ENCODE data around the gene CEP72. TPM values are rescaled to one million over a fixed set of nuclear protein-coding genes. Genes with fewer than 3 reads are reported as not detected.

Gene CEP72
- total RNA-seq, 1 donor from 2014 or later: 4.8 TPM

GRCh38 chr5:659496-660263, 47.5 kb downstream of the CEP72 start:
- no peak for DNase-seq (ENCODE audit: low read depth)
- Histone ChIP-seq H3K27me3 (ENCODE audit: control insufficient read depth, insufficient read depth, low read length) (no peaks in the 10 kb centered on the region), H3K36me3 (ENCODE audit: control insufficient read depth, insufficient read depth, low read length) (peaks cover 2% of the 10 kb centered on the region), H3K4me3 (ENCODE audit: low read depth, low read length) (no peak overlapping the region)
- TF ChIP-seq CTCF (IDR thresholded peaks at IDR 0.05; ENCODE audit: insufficient read depth, low read length, poor library complexity, severe bottlenecking): no peak

DNA sequence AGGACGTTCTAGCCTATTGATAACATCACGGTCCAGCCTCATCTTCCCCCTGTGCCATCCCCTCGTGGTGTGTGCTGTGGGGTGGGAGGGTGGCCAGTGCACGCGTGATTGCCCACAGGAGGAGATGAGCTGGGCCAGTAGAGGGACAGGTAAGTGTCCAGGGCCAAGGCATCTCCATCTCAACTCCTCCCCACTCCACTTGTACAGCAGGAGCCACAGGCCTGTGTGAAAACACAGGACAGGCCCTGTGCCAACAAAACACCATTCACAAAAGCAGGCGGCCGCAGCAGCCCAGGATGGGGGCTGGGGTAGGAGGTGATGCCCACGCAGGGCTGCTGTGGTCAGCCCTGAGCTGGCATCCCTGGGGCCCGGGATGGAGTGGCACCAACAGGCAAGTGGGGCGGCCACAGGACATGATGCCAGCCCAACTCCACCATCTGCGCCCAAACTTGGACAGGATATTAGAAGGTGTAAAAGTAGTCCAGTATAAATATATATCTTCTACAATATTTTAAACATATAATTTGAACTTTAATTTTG, 48.4 kb downstream of the CEP72 start:
- no peak for DNase-seq (ENCODE audit: low read depth)
- Histone ChIP-seq H3K27me3 (ENCODE audit: control insufficient read depth, insufficient read depth, low read length) (no peaks in the 10 kb centered on the region), H3K36me3 (ENCODE audit: control insufficient read depth, insufficient read depth, low read length) (peaks cover 2% of the 10 kb centered on the region), H3K4me3 (ENCODE audit: low read depth, low read length) (no peak overlapping the region)
- no peak for TF ChIP-seq CTCF (IDR thresholded peaks at IDR 0.05; ENCODE audit: insufficient read depth, low read length, poor library complexity, severe bottlenecking)

DNA sequence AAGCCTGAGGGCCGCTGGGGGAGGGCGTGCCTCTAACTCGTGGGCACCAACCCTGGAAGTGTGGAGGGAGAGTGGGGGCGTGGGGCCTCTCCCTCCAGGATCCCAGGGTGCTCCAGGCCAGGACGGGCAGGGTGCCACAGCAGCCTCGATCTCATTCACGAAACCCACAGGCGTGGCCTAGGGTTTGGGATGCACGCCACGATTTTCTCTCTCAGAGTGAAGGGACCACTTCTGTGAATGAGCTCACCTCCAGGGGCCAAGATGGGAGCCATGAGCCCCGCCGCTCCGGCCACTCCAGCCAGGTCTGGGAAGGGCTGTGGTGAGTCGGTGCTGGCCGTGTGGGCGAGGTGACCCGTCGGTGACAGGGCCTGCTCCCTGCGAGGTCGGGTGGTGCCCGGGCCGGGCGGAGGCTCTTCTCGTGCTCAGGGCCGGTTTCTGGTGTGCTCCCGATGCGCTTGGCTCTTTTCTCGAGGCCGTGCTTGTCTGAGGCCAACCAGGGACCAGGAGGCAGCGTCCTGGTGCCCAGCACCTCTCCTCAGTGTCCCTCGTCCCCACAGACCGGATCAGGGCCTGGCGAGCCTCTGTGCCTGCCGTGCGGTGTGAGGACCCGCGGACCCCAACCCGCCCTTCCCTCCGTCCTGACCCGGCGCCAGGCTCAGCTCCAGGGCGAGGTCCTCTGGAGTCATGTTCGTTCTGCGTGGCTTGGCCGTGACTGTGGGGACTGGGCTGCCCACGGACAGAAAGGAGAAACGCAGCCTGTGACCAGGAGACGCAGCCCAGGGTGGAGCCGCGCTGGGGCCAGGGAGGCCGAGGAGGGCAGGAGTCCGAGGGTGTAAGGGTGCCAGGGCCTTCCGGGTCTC, 50.0 kb downstream of the CEP72 start:
- no peak for DNase-seq (ENCODE audit: low read depth)
- H3K36me3 ChIP-seq (ENCODE audit: control insufficient read depth, insufficient read depth, low read length): peaks cover 2% of the 10 kb centered on the region
- H3K27me3 ChIP-seq (ENCODE audit: control insufficient read depth, insufficient read depth, low read length): no peaks in the 10 kb centered on the region
- TF ChIP-seq CTCF (IDR thresholded peaks at IDR 0.05; ENCODE audit: insufficient read depth, low read length, poor library complexity, severe bottlenecking): no peak
- H3K4me3 ChIP-seq (ENCODE audit: low read depth, low read length): no peak overlapping the region

DNA sequence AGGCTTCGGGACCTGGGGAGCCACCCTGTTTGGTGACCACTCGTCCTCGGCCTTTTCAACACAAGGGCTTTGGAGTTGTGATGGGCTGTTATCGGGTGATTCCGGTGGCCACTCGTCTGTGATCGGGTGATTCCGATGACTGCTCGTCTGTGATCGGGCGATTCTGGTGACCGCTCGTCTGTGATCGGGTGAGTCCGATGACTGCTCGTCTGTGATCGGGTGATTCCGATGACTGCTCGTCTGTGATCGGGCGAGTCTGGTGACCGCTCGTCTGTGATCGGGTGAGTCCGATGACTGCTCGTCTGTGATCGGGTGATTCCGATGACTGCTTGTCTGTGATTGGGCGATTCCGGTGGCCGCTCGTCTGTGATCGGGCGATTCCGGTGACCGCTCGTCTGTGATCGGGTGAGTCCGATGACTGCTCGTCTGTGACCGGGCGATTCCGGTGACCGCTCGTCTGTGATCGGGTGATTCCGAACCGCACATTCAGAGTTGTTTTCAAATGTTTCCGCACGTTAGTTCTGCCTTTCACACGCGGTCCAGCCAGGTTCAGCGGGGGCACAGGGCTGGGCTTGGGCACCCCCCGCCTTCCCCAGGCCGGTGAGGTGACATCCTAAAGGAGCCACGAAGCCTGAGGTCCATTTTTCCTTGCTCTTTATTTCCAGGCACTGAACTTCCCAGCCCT, 50.8 kb downstream of the CEP72 start:
- TF ChIP-seq CTCF (IDR thresholded peaks at IDR 0.05; ENCODE audit: insufficient read depth, low read length, poor library complexity, severe bottlenecking): no peak
- H3K27me3 ChIP-seq (ENCODE audit: control insufficient read depth, insufficient read depth, low read length): no peaks in the 10 kb centered on the region
- peaks cover 2% of the 10 kb centered on the region for H3K36me3 ChIP-seq (ENCODE audit: control insufficient read depth, insufficient read depth, low read length)
- H3K4me3 ChIP-seq (ENCODE audit: low read depth, low read length): no peak overlapping the region
- no peak for DNase-seq (ENCODE audit: low read depth)

- no peak for TF ChIP-seq CTCF (IDR thresholded peaks at IDR 0.05; ENCODE audit: insufficient read depth, low read length, poor library complexity, severe bottlenecking)
- Histone ChIP-seq H3K36me3 (ENCODE audit: control insufficient read depth, insufficient read depth, low read length) (no peaks in the 10 kb centered on the region), H3K27me3 (ENCODE audit: control insufficient read depth, insufficient read depth, low read length) (no peaks in the 10 kb centered on the region), H3K4me3 (ENCODE audit: low read depth, low read length) (no peak overlapping the region)
- DNase-seq (ENCODE audit: low read depth): no peak
Measured at GRCh38 chr5:663436-664342, 51.5 kb downstream of the CEP72 start.

All from kidney epithelial cell (primary cell).